HG03378 (cell line): Measurements from ENCODE around the gene CCDC57.
"Not testable (repeated sequence)": the region's sequence is repeated elsewhere in the genome, so short reads cannot be mapped to it uniquely, and the experiment has no call there.

Experiments
- ATAC-seq: cut with Tn5 transposase; IDR thresholded peaks from one replicate; pipeline ENCODE4 v1.9.1; 2021; ENCODE audit warnings: mild to moderate bottlenecking, moderate library complexity; ENCODE audit not compliant: unreplicated experiment

CCDC57 gene

DNA sequence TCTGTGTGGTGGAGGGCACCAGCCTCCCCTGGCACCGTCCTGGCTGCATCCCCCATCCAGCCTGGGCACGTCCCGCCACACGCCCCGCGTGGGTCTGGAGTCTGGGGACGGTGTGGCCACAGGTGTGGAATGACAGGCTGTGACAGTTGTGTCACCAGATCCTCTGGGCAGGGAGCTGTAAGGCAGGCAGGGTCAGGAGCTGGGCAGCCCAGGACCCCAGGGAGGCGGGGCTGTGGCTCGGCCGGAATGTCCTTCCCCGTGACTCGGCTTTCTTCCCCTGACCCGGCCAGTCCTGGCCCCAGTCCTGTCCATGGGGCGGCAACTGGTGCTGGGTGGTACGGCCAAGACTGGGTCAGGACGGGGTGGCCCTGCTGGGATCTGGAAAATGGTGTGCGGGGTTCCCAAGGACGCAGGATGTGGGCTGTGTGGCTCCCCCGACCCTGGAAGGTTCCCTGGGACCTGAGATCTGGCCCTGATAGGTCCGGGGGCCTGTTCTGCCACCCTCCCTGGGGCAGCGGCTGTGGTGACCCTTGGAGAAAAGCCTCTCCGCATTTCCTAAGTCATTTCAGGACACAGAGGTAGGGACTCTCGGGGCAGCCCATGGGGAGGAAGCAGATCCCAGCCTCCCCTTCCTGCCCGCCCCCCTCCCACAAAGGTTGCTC, 12.9 kb upstream of the CCDC57 start:
- ATAC-seq: no peak

DNA sequence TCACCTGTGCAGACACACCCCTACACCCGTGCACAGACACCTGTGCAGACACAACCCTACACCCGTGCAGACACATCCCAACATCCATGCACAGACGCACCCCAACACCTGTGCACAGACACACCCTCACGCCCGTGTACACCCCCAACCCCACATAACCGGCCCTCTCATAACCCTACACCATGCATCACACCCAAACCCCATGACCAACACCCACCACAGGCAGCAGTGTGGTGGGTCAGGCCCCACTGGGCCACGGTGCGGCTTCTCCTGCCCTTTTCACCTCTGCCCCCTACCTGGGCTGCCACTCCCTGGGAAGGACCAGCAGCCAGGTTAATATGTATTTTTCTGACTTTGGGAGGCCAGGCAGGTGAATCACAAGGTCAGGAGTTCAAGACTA, 12.0 kb upstream of the CCDC57 start:
- no peak for ATAC-seq

DNA sequence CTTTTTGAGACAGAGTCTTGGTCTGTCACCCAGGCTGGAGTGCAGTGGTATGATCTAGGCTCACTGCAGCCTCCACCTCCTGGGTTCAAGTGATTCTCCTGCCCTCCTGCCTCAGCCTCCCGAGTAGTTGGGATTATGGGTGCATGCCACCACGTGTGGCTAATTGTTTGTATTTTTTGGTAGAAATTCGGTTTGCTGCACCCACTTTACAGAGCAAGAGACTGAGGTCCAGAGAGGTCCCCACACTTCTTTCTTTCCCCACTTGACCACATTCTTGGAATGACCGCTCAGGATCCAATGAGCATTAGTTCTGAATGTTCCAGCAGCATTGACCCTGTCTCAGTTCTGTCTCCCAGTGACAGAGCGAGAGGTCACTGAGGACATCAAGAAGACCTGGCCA, 10.9 kb upstream of the CCDC57 start:
- no peak for ATAC-seq

DNA sequence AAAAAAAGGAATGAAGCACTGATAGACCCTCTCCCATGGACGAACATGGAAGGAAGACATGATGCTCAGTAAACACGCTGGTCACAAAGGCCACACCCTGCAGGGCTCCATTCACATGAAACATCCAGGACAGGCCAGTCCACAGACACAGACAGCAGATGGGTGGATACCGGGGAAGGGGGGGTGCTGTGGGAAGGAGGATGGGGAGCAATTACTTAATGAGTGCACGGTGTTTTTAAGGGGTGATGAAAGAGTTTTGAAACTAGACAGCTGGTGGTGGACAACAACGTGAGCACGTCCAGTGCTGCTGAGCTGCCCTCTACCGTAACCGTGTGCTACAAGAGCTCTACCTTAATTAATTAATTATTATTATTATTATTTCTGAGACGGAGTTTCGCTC, 10.2 kb upstream of the CCDC57 start:
- ATAC-seq: no peak

DNA sequence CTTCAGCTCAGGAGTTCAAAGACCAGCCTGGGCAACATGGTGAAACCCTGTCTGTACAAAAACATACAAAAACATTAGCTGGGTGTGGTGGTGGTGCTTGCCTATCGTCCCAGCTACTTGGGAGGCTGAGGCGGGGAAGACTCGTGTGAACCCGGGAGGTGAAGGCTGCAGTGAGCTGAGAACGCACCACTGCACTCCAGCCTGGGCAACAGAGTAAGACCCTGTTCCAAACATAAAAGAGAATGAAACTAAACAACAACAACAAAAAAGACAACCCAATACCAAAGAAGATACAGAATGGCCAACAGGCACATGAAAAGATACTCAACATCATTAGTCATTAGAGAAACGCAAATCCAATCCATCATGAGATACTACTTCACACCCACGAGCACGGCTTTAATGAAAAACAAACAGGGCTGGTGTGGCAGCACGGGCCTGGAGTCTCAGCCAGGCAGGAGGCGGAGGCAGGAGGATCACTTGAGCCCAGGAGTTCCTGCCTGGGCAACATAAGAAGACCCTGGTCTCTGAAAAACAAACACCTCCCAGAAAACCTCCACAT, 8.8 kb upstream of the CCDC57 start:
- ATAC-seq: no peak

DNA sequence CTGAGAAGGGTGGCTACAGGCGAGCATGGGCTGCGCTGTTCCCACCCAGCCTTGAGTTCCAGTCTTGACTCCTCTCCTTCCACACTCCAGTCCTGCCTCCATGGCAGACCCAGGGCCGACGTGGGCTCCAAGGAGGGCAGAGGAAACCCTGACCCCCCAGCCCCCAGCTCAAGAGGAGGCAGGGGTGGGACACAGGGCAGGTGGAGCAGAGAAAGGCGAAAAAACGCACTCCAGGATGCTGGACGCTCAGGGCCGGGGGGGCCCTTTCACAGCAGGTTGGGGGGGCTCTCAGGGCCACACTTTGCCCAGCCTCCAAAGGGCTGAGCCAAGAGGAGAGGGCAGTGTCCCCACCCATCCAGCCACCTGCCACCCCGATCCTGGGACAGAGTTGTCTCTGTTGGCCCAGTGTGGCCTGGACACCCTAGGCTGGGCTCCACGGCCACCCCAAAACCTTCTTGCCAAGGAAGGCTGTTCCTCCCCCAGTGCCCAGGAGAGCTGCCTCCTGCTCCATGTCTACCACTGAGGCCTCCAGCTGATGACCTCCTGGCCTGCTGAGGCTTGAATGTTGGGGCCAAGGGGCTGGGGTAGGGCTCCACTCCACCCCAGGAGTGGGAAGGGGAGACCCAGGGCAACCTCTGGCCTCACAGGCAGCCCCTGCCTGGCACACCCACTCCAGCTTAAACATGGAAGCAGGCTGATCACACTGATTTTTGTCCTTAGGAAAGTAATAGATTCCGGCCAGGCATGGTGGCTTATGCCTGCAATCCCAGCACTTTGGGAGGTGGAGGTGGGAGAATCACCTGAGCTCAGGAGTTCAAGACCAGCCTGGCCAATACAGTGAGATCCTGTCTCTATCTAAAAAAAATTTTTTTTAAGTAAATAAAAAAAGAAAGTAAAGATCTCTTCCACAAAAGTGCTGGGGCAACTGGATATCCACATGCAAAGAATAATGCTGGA, 7.4 kb upstream of the CCDC57 start:
- no peak for ATAC-seq

DNA sequence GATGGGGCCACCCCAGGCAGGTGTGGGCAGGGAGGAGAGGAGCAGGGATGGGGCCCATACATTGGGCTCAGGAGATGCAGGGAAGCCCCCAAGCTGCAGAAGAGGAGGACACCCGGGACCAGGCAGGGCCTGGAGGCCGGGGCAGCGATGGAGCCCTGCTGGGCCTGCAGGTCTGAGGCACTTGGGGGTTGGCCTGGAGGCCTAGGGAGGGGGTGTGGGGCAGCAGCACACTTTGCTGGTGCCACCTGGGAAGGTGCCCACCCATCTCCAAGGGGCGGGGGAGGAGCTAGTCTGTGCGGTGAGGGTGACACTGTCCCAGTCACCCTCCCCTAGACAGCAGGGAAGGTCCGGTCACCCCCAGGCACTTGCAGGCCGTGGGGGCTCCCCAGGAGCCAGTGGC, 6.4 kb upstream of the CCDC57 start:
- ATAC-seq: no peak

DNA sequence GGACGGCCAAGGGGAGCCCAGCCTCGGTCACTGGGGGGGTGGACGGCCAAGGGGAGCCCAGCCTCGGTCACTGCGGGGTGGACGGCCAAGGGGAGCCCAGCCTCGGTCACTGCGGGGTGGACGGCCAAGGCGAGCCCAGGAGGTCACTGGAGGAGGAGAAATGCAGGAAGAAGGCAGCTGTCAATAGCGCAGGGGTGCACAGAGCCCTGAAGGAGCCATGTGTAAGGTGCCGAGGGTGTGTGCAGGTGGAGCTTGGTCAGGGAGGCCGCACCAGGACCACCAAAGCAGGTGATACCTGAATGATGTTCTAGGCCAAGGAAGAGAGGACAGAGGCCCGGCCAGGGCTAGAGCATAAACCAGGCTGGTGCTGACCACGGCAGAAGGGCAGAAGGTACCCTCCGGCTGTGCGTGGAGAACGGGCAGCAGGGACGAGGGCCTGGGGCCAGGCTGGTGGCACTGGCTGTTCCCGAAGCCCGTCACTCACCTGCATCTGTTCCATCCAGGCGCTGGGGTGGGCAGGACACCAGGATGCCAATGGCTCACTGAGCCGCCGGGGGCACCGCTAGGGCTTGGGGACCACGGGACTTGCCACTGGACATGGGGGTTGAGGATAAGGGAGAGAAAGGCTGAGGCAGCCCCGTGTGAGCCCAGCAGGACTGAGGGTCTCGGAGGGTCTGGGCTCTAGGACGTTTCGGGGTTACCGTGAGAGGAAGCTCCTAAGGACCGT, 5.9 kb upstream of the CCDC57 start:
- ATAC-seq: no peak

DNA sequence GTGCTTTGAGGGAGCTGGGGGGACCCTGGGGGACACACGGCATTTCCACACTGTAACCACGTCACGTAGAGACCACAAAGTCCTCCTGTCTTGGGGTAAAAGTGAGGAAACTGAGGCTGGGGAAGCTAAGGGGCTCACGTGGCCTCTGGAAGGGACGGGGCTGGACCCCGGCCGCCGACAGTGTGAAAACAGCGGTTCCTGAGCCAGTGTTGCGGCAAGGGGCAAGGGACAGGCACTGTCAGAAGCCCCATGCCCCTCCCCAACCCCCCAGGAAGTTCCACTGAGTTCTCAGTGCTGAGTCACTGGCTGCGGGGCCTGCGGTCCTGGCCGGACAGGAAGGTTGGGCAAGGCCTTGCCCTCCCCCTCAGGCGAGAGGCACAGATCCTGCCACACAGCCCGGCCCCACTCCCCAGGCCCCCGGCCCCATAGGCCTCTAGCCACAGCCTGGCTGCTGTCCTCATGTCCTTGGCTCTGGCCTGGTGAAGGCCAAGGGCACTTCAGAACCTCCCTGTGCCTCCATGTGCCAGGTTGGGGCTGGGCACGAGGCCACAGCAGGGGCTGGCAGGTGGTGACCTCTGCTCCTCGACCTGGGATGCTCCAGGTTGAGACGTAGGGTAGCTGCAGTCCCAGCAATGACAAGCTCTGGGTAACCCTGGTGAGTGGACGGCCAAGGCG, 5.0 kb upstream of the CCDC57 start:
- ATAC-seq: no peak

DNA sequence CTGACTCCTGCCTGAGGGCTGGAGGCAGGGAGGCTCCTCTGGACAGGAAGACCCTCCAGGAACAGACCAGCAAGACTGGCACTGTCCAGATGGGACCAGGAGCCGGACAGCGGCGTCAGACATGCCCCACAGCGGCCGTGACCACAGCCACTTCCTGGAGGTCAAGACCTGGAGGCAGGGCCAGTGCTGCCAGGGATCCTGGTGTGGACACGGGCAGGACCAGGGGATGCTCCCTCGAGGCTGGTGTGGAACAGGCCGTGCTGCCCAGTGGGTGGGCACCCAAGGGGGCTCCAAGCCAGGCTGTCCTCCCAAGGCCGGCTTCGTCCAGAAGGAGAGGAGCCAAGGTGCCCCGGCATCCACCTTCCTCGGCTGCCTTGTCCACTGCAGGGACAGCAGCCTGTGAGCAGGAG, 4.5 kb upstream of the CCDC57 start:
- ATAC-seq: no peak

DNA sequence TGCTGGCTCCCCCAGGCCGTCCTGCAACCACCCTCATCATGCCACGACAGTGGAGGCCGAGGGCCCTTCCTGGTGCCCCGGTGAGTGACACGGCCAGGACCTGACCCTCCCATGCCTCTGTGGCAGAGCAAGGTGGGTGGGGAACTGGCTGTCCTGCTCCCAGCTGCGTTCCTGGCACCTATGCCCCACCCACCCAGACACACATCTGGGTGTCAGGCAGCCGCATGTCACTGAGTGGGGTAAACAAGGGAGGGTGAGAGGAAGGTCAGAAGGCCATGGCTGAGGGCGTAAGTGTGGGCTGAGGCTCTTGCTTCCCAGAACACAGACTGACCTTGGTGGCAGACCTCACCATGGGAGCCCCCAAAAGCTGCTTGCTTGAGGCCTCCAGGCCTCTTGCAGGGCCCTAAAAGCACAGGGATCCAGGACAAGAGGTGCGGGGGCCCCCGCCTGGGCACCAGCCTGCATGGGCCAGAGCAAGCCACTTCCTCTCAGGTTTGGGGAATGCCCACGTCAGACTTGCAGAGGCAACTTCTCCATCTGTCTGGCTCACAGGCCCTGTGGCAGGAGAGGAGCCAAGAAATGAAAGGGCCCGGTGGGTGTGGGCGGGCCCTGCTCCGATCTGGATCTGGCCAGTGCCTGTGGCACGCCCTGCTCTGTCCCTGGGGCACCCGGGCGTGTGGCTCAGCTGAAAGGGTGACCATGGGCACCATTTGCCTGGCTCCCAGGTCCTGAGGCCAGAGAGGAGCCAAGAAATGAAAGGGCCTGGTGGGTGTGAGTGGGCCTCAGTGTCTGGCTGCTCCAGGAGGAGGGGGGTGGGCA, 3.9 kb upstream of the CCDC57 start:
- ATAC-seq: no peak

DNA sequence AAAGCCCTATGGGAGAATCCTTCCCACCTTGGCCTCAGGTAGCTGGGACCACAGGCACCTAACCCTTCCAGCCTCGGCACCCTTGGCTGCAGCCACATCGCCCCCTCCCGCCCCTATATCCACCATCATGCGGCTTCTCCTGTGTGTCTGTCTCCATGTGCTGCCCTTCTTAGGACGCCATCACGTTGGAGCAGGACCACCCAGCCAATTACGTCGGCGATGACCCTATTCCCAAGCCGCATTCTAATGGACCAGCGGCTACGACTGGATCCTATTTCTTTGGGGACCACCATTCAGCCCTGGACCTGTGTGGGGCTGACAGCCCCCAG, 3.3 kb upstream of the CCDC57 start:
- ATAC-seq: no peak

DNA sequence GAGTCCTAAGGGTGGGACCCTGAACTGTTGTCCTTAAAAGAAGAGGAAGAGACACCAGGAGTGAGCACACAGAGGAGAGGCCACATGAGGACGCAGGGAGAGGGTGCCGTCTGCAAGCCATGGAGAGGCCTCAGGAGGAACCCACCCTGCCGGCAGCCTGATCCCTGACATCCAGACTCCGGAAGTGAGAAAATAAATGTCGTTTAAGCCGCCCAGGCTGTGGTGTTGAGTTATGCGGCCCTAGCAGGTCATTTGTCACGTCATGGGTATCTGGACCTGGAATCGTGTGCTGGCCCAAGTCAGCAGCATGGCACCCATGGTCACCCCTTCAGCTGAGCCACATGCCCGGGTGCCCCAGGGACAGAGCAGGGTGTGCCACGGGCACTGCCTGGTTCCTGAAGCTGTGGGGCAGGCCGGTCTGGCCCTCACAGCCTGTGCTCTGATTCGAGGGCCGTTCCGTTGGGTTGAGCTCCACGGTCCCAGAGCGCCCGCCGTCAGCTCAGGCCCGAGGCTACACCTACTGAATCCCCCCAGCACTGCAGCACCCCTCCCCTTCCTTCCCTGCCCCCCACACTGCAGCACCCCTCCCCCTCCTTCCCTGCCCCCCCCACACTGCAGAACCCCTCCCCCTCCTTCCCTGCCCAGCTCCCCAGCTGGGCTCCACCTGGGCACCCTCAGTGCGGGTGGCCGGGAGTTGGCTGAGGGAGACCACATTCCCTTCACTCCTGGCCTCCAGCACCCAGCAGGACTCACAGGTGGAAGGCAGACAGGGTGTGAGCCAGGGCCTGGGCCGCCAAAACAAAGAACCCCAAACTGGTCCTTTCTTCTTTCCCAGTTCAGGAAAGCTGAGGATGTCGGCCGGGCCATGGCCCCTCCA, 2.7 kb upstream of the CCDC57 start:
- ATAC-seq: no peak

DNA sequence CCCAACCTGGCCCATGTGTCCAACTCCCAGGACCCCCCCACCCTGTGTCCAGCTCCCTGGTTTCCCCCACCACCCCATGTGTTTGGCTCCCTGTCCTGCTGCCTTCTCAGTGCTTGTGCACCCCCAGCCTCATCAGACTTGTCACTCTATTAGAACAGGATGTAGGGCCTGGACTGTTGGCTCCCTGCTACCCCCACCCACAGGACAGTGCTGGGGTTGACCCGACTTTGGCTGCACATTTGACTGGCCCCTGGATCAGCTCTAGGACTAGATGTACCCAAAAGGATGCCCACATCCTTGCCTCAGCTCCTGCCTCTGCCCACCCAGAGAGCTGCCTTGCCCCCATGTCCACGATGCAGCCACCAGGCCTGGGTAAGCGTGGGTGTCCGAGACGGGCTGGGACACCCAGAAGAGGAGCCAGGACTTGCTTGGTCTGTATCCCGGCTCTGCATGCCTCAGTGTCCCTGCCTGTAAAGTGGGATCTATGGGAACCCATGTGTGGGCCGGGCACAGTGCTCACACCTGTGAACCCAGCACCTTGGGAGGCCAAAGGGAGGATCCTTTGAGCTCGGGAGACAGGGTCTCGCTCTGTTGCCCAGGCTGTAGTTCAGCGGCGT, 1.5 kb upstream of the CCDC57 start:
- no peak for ATAC-seq

DNA sequence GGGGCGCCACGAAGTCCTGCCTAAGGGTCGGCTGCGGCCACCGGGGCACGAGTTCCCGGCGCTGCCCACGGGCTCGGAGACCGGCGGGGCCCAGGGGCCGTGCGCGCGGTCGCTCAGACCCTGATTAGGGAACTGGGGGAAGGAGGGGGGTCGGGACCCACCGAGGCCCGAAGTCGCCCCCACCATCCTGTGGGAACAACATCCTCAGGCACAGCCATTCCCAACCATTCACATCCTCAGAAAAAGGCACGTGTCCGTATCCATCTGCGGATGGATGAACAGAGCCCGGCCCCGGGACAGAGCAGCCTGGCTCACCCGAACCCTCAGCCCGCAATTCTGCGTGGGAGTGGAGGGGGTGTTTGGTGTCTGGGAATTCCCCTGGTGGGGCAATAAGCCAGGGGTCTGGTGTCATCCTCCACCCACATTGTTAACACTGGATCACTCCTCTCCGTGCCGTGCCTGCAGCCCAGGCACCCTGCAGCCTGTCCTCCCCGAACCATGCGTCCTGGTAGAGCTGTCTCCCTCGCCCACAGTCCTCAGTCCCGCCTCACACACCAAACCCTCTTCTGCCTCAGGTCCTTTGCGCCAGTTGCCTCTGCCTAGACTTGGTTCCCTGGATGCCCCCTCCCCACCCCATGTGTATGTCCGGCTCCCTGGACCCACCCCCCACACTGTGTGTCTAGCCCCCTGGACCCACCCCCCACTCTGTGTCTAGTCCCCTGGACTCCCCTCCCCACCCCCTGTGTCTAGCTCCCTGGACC, 789 bp upstream of the CCDC57 start:
- no peak for ATAC-seq

DNA sequence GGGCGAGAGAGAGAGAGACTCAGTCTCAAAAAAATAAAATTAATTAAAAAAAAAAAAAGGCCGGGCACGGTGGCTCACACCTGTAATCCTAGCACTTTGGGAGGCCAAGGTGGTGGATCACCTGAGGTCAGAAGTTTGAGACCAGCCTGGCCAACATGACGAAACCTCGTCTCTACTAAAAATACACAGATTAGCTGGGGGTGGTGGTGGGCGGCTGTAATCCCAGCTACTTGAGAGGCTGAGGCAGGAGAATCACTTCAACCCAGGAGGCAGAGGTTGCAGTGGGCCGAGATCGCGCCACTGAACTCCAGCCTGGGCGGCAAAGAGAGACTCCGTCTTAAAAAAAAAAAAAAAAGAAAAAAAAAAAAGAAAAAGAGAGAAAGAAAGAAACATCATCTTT, 2.0 kb downstream of the CCDC57 start:
- ATAC-seq: not testable (repeated sequence)

DNA sequence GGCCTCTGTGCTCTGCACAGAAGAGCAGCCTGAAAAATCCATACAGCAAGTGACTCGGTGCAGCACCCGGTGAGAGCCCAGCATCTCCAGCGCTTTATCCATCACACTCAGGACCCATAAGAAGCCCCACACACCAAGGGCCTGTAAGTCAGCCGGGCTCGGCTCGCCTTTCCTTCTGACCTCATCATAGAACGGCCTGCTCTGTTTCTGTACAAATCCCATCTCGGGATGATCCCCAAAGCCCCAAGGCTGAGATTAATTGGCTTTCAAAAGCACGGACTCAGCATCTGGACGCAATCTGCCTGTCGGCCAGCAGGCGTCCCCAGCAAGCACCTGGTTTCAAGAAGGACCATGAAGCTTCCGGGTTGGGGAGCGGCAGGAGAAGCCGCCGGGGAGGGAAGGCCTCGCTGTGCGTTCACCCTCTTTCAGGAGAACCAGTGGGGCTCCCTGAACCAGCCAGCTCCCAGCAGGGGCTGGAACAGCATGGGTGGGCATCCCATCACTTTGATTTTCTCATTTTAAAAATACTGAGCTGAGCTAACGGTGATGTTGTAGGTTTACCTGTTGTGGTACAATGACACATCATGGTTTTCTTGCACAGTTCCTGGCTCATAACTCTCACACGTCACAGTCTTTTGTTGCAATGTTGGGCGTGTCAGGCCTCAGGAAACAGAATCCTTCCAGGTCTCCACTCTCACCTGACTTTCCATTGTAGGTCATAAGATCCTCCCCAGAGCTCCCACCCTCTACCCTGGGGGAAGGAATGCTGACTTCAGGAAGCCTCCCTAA, 6.7 kb downstream of the CCDC57 start:
- ATAC-seq: no peak
